HG02981 (cell line): ENCODE data around the gene DPYSL4.
A peak's percentile ranks its signal among the peaks of the same experiment; 100 is the strongest.
"Not testable (repeated sequence)": the region's sequence is repeated elsewhere in the genome, so short reads cannot be mapped to it uniquely, and the experiment has no call there.

Experiments
- ATAC-seq: cut with Tn5 transposase; IDR thresholded peaks from one replicate; pipeline ENCODE4 v1.9.1; 2021; ENCODE audit warnings: mild to moderate bottlenecking, moderate library complexity; ENCODE audit not compliant: unreplicated experiment

Gene DPYSL4

GRCh38 chr10:132205650-132206376 lies 19.1 kb downstream of the DPYSL4 start:
- ATAC-seq: no peak

DNA sequence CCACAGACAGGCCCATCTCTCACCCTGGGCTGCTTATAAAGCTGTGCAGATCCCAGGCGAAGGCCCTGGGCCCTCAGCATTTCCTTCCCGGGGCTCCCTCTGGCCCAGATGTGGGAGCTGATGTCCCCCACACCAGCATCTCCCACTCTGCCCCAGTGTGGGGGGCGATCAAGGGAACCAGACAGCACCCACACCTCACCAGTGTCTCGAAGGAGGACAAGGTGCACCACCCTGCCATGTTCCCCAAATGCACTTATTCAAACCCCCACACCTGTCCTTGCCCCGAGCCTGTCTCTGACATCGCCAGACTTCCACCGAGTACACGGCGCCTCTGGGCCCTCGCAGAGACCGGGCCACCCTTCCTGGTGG lies 19.6 kb downstream of the DPYSL4 start:
- ATAC-seq: no peak

GRCh38 chr10:132206806-132207535 lies 20.2 kb downstream of the DPYSL4 start:
- no peak for ATAC-seq

- ATAC-seq: no peak
Observed at GRCh38 chr10:132207536-132208461, 21.1 kb downstream of the DPYSL4 start.

DNA sequence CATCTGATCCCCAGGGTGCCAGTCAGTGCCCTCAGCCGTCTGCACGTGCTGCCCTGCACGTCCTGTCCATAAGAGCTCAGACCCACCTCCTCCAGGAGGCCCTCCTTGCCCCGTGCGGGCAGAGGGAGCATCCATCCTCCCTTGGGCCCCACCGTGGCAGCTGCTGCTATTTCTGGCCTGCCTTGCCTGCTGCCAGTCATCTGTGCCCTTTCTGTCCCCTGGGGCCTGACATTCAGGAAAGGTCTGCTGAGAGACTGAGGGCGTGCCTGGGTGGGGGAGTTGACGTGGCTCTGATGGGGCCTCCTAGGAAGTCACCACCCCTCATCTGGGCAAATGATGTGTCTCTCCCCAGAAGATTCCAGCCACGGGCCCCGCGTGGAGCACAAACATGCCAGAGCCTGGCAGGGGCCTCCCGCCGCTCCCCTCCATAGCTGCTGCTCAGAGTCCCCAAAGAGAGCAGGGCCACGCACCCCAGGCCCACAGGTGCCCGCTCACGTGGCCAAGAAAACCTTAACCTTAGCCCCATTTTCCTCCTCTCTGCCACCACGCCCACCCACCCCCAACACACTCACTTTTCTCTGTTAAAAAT lies 21.8 kb downstream of the DPYSL4 start:
- ATAC-seq: no peak

- ATAC-seq: no peak
Observed at GRCh38 chr10:132209130-132209529, 22.4 kb downstream of the DPYSL4 start.

DNA sequence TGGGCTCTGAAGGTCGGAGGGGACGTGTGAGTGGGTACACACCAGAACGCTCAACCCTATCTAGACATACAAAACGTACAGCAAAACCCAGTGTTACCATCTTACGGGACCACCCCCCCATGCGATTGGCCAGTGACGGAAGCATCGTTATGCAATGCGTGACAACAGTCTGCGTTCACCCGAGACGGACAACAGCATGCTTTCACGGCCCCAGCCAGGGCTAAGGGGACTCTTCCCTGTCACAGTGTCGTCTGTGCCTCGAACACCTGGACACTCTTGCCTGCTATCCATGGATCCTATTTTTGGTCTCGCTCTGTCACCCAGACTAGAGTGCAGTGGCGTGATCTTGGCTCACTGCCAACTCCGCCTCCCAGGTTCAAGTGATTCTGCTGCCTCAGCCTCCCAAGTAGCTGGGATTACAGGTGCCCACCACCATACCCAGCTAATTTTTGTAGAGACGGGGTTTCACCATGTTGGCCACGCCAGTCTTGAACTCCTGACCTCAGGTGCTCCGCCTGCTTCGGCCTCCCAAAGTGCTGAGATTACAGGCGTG lies 23.3 kb downstream of the DPYSL4 start:
- ATAC-seq: no peak

DNA sequence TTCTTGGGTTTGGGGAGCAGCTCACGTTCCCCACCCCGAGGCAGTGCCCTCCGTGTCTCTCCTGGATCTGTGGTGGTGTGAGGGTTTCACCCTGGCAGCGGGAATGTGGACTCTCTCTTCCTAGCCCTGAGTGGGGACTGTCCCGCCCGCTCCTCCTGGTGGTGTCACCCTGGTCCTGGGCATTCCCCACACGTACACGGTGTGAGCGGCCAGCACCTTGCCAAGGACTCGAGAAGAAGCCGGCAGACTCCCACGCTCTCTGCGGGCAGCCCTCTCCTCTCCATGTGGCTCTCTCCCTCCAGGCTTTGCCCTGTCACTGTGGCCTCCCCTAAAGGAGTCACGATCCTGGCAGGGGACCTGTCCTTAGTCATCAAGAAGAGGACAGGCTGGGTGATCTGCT lies 24.0 kb downstream of the DPYSL4 start:
- no peak for ATAC-seq

GRCh38 chr10:132211246-132211645 lies 24.5 kb downstream of the DPYSL4 start:
- ATAC-seq: no peak

- ATAC-seq: no peak
Observed at GRCh38 chr10:132212816-132213215, 26.1 kb downstream of the DPYSL4 start.

DNA sequence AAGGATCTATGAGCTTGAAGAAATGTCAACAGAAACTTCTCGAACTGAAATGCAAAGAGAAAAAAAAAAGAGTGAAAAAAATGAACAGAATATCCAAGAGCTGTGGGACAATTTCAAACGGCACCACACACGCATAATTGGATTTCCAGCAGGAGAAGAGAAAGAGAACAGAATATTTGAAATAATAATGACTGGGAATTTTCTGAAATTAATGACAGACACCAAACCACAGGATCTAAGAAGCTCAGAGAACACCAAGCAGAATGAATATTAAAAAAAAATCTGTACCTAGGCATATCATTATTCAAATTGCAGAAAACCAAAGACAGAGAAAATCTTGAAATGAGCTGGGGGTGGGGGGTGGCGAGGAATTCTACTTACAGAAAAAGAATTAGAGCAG lies 27.2 kb downstream of the DPYSL4 start:
- ATAC-seq: no peak

- ATAC-seq: not testable (repeated sequence)
Observed at GRCh38 chr10:132216441-132216840, 29.7 kb downstream of the DPYSL4 start.

DNA sequence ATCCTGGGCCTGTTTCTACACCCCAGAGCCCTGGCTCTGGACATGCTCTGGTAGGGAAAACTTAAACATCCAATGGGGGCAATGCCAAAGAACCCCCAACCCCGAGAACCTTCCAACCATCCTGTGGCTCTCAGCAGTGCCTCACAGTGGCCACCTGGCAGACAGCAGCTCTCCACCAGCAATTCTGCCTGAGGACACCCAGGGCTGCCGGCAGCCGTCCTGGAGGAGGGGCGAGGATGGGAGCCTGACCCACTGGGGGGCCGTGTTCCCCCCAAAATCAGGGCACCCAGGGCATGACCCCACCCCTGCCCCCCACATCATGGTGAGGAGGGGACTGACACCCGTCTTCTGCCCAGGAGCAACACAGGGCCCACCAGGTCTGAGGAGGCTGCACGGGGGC lies 32.7 kb downstream of the DPYSL4 start:
- ATAC-seq: no peak

DNA sequence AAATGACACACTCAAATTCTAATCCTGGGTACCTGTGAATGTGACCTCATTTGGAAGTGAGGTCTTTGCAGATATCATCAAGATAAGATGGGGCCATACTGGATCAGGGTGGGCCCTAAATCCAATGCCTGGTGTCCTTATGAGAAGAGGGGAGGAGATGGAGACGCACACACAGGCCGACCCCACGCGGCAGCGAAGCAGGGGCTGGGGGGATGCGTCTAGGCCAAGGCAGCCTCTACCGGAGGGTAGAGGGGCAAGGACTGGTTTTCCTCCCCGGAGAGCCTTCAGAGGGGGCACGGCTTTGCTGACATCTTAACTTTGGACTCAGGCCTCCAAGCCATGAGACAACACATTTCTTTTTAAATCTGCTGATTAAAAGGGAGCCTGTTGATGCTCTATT lies 33.3 kb downstream of the DPYSL4 start:
- ATAC-seq: no peak

DNA sequence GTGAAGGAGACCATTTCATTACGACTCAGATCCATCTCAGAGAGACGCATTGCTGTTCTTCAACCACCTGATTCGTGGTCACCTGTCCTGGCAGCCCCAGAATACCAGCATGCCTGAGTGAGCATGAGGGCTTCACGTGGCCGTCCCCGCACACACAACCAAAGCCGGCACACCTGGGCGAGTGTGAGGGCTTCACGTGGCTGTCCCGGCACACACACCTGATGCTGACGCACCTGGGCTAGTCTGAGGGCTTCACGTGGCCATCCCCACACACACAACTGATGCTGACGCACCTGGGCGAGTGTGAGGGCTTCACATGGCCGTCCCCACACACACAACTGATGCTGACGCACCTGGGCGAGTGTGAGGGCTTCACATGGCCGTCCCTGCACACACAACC lies 34.2 kb downstream of the DPYSL4 start:
- not testable (repeated sequence) for ATAC-seq

GRCh38 chr10:132222726-132223125 lies 36.0 kb downstream of the DPYSL4 start:
- peak; percentile 9 for ATAC-seq

DNA sequence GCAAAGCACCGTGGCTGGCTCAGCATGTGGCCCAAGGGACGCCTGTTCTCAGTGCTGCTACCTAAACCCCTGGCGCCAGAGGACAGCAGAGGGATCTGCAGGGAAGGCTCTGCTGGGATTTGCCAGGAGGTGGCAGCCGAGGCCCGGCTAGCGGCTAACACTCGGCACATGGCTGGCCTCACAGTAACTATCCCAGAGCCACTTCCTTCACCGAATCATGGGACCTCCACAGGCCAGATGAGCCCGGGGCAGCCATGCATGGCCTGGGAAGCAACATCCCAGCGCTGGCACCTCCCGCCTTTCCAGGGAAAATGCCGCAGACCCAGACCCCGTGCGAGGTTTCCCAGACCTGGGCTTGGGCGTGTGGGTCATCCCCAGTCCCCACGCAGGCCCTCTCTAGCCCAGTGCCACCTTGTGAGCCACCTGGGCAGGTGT lies 36.4 kb downstream of the DPYSL4 start:
- peak; percentile 77 for ATAC-seq

DNA sequence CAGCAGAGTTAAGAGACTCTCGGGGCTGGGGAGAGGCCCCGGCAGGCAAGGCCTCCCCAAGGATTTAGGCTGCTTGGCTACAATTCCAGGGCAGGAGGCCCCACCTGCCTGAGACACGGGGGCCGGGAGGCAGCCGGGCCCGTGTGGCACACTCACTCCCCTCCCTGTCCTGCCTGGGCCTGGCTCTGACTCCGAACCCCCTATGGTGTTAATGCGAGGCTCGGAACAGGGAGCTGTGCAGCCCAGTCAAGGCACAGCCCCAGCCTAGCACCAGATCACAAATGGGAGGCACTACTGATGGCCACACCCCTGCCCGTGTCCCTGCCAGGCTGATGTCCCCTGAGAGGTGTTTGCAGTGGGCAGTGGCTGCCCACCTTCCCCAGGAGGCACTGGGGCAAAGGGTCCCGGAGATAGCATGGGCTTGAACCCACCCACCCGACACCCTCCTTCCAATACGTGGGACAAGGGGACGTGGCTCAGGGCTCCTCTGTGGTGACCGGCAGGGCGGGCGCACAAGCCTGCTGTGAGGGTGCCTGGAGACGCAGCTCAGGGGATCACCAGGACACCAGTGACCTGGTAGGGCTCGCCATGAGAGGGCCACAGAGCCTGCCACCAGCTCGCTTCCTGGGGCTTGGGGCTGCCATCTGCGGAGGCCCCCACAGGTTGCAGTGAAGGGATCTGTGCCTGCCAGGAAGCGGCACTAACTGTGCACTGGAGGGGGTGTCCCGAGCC lies 37.0 kb downstream of the DPYSL4 start:
- no peak for ATAC-seq

DNA sequence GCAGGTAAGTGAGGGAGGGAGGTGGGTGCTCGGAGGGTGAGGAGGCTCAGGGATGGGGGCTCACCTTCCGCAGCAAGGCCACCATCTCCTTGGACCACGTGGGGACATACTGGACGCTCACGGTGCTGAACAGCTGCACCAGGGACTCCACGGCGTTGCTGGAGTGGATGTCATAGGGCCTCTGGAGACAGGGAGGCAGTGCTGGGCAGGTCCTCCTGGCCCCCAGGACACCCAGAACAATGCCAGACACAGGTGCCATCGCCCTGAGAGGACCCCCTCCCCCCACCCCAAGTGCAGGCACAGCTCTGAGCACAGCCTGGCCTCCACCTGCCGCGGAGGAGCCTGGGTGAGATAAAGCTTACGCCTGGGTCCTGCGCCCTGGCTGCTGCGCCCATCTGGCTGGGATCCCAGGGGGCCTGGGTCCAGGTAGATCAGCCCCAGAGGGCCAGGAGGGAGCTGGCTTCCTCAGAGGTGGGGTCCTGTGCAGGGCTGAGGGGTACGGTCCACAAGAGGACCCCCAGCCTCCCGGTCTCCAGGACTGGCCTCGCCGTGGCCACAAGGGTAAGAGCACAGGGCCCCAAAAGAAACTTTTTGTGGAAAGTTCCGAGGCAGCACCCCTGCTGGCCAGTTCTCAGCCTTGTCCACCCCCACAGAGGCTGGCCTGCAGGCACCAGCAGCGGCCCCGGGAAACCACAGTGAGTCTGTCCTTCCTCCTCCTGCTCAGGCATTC lies 37.8 kb downstream of the DPYSL4 start:
- ATAC-seq: no peak
